Right ventricle myocardium inferior (tissue), 1 donor: ENCODE results near the gene NPHP4. TPM values are rescaled to one million over a fixed set of nuclear protein-coding genes. Genes with fewer than 3 reads are reported as not detected.

Experiments
- ATAC-seq: fragments of 200-7000 bp; cut with Tn5 transposase; one replicate; pipeline ENCODE4 v1.9.1; 2020; ENCODE audit warnings: mild to moderate bottlenecking, moderate library complexity
- DNase-seq: peaks from one replicate; pipeline ENCODE4 v3.0.0; 2021; ENCODE audit errors: missing footprints
- intact Hi-C: fragments of 100-400 bp; cut with DNase I; formaldehyde crosslinking; loops from one replicate; pipeline ENCODE4 v1.11.0; 2022
- total RNA-seq: library from RNA; stranded (reverse); fragmentation: NEBNext Ultra II Directional; extraction: Animal tissue kit (Norgen Biotek cat#: 25700); gene quantifications from one replicate; pipeline ENCODE4 v1.2.1, GENCODE V29; 2021
- donor health status: DM: no; HTN: yes; CAD: no; lungs with severe emphysema.

NPHP4 gene
- total RNA-seq, 1 donor from 2014 or later, result 4.8 TPM

- DNase-seq (peak; percentile 52), ATAC-seq (no peak)
- intact Hi-C loops, result no loop called here
Observed at GRCh38 chr1:5995871-5996630, 3.8 kb upstream of the NPHP4 start.

- DNase-seq, result peak; percentile 63
- ATAC-seq, result no peak
- intact Hi-C loops, result loop anchor here (5.0 kb wide), 1 partner anchor 212 kb away; the partner anchor contains the start of gene RNF207
Observed at GRCh38 chr1:5994713-5995621, 2.7 kb upstream of the NPHP4 start.

GRCh38 chr1:5993556-5994491 is 1.6 kb upstream of the NPHP4 start:
- ATAC-seq (no peak), DNase-seq (peak; percentile 64)
- intact Hi-C loops, result loop anchor here (5.0 kb wide), 1 partner anchor 213 kb away; the partner anchor contains the start of gene RNF207

- intact Hi-C loops, result loop anchor here (5.0 kb wide), 1 partner anchor 214 kb away; the partner anchor contains the start of gene RNF207
- DNase-seq (no peak), ATAC-seq (no peak)
Observed at GRCh38 chr1:5992814-5993555, 760 bp upstream of the NPHP4 start.

GRCh38 chr1:5991381-5992025 is 722 bp downstream of the NPHP4 start:
- DNase-seq (peak; percentile 76), ATAC-seq (peak; percentile 27)
- intact Hi-C loops, result loop anchor here (5.0 kb wide), 1 partner anchor 216 kb away; the partner anchor contains the start of gene RNF207

GRCh38 chr1:5990913-5991312 is 1.3 kb downstream of the NPHP4 start:
- DNase-seq (peak; percentile 27), ATAC-seq (no peak)
- intact Hi-C loops, result loop anchor here (5.0 kb wide), 1 partner anchor 216 kb away; the partner anchor contains the start of gene RNF207

- intact Hi-C loops, result loop anchor here (5.0 kb wide), 1 partner anchor 218 kb away; the partner anchor contains the start of gene RNF207
- DNase-seq, result peak; percentile 33
Observed at GRCh38 chr1:5989731-5990271, 2.4 kb downstream of the NPHP4 start.

GRCh38 chr1:5989286-5989605 is 3.0 kb downstream of the NPHP4 start:
- DNase-seq (no peak), ATAC-seq (no peak)
- intact Hi-C loops, result no loop called here

More at GRCh38 chr1:5989731-5990271, 2.4 kb downstream of the NPHP4 start:
- ATAC-seq, result no peak

GRCh38 chr1:5988596-5989285 is 3.5 kb downstream of the NPHP4 start:
- peak; percentile 30 for DNase-seq
- no peak for ATAC-seq
- intact Hi-C loops, result no loop called here

- ATAC-seq, result no peak
- intact Hi-C loops, result no loop called here
- DNase-seq, result no peak
Observed at GRCh38 chr1:5986018-5986417, 6.2 kb downstream of the NPHP4 start.

GRCh38 chr1:5985250-5985649 is 7.0 kb downstream of the NPHP4 start:
- DNase-seq, result peak; percentile 39
- ATAC-seq, result no peak
- intact Hi-C loops, result no loop called here

GRCh38 chr1:5983361-5984103 is 8.7 kb downstream of the NPHP4 start:
- DNase-seq (no peak), ATAC-seq (no peak)
- intact Hi-C loops, result no loop called here

- DNase-seq (no peak), ATAC-seq (no peak)
- intact Hi-C loops, result no loop called here
Observed at GRCh38 chr1:5982868-5983267, 9.4 kb downstream of the NPHP4 start.

GRCh38 chr1:5982276-5982675 is 9.9 kb downstream of the NPHP4 start:
- ATAC-seq, result no peak
- no peak for DNase-seq
- intact Hi-C loops, result no loop called here

- intact Hi-C loops, result no loop called here
- no peak for ATAC-seq
- peak; percentile 60 for DNase-seq
Observed at GRCh38 chr1:5981009-5981380, 11.2 kb downstream of the NPHP4 start.
